ENCODE results near the gene OVOL2.

DNA sequence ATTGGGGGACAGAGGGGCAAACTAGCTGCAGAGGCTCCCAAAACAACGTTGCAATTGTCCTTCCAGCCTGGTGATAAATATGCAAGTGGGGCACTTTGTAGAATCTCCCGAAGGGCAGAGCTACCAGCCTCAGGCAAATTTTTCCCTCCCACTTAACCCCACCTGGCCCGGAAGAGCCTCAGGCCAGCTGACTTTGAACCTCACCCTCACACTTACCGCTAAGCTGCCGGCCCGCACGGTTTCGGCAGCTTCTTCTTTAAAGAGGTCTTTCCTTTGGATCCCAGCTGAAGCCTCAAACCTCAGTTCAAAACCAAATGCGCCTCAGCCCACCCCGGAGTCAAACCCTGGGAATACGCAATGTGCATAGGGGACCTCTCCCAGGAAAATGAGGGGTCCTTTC lies 2.5 kb downstream of the OVOL2 start:
- TF ChIP-seq, protein P1, sequence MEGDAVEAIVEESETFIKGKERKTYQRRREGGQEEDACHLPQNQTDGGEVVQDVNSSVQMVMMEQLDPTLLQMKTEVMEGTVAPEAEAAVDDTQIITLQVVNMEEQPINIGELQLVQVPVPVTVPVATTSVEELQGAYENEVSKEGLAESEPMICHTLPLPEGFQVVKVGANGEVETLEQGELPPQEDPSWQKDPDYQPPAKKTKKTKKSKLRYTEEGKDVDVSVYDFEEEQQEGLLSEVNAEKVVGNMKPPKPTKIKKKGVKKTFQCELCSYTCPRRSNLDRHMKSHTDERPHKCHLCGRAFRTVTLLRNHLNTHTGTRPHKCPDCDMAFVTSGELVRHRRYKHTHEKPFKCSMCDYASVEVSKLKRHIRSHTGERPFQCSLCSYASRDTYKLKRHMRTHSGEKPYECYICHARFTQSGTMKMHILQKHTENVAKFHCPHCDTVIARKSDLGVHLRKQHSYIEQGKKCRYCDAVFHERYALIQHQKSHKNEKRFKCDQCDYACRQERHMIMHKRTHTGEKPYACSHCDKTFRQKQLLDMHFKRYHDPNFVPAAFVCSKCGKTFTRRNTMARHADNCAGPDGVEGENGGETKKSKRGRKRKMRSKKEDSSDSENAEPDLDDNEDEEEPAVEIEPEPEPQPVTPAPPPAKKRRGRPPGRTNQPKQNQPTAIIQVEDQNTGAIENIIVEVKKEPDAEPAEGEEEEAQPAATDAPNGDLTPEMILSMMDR (IDR thresholded peaks at IDR 0.05 in 4 of 5, conservative IDR thresholded peaks at IDR 0.05 in 1 of 5) = no peak
- TF ChIP-seq POLR2A (IDR thresholded peaks at IDR 0.05) = no peak

All from gastrocnemius medialis (tissue), 4 donors.